GM21786 (cell line): ENCODE measurements around the gene DPP6.

Experiments used
- ATAC-seq: cut with Tn5 transposase; IDR thresholded peaks from one replicate; pipeline ENCODE4 v1.9.1; 2021; ENCODE audit not compliant: unreplicated experiment

DPP6 gene

DNA sequence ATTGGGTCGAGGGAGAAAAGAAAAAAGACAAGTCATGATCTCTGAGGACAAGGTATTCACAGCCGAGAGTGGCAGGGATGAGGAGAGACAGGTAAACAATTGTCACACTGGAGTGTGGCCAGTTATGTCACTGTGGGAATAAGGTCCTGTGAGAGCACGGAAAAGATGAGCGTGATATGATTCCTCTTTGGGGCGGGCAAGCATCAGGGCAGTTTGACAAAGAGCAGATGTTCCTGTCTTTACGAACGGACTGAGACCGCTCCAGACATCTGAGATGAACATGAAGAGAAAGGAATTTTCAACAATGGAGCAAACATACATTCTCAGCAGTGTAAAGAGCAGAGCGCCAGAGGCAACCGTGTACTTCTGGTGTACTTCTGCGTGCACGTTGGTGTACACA is 278.1 kb downstream of the DPP6 start:
- ATAC-seq: no peak

DNA sequence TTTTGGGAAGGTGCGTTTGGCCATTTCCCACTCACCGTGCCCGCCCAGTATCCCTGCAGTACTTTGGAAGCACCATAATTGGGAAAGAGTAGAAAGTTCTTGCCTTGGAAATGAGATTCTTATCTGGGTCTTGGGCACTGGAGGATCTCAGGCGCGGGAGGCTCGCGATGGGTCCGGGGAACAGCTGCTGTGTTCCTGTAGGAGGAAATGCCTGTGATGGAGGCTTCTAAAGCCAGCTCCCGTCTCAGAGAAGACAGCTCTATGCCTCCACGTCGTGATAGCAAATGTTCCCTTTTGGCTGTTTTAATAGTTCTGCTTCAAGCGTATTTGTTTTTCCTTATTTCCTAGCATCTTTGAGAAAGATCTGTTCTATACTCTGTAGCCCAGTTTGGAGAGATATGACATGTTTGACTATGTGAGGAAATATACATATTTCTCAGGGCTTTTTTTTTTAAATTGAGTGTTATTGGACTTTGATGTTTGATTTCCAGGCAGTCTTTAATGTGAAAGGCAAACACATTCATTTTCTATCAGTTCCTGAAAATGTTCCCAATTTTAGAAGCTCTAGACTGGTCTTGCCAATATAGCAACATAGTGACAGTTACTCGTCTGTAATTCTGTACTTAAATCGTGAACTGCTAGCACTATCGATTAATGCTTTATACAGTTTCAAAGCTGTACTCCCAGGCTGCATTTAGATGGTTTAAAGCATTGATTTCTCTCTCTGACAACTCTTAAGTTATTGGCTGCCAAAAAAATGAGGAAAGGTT is 280.8 kb downstream of the DPP6 start:
- no peak for ATAC-seq

DNA sequence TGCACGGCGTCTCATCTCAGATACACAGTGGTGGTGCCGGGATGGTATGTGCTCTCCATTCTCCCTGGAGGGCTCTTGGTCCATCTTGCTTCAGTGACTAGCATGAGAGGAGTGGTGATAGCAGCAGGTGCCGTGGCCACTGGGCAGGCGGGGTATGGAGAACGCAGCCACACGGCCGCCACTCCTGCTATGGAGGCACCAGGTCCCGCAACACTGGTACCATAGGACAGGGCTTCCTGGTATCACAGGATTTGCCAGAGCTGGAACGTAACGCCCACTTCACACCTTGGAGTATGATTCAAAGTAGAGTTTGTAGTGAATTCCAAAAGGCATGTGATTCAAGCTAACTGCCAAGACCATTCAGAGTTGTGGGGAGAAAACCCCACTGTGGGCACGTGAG is 284.1 kb downstream of the DPP6 start:
- ATAC-seq: no peak

DNA sequence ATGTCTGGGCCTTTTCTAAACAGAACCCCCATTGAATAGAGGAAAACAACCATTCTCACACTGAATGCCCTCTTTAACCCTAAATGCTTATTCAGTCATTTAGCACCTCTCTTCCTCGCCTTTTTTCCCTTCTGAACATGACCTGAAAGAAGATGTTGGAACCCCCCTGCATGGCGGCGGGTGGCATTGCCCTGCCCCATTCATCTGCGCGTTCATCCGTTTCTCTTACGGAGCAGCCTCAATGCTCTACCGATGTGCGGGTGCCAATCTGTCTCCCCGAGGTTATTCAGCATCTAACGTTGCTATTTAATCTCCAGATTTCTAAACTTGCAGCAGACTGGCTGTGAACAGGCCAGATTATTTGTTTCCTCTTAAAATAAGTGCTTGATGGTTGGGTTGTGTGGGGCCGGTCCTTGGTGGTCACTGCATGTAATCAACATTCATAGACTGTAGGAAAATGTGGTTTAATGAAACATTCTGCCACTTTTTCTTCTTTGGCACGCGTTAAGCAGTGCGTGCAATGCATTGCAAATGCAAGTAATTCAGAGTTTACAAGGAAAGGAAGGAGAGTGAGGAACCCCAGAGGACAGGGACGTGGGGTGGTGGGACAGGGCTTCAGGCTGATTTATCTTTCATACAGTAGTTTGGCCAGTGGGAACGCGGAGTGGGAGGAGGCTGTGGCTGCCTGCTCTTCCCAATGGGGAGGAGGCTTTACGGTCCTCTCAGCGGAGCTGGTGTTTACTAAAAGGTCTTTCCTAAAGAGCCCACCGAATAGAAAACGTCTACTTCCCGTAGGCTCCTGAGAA is 286.7 kb downstream of the DPP6 start:
- ATAC-seq: no peak

DNA sequence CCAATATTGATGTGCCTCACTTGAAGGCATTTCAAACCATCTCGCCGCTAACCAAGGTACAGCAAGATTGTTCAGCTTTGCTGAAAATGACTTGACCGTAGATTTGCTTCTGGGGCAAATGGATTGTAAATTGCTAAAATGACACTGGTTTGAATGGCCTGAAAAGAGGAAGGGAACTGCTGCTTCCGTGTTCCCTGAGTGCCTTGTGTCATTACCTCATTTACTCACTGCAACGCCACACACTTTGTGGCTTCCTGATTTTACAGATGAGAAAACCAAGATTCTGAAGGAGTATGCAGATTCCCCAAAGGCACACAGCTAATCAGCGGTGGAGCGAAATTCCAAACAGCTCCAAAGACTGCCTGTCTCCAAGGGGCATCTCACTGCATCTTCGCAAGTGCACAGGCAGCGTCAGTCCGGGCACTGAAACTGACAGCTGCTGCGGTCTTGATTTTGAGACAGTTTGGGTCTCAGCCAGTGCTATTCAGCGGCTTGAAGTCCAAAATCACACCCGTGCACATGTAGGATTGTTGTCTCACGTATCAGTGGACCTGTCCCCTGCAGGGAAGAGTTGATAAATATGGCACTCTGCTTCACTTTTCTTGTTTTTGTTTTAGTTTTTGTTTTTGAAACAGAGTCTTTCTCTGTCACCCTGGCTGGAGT is 290.9 kb downstream of the DPP6 start:
- no peak for ATAC-seq

DNA sequence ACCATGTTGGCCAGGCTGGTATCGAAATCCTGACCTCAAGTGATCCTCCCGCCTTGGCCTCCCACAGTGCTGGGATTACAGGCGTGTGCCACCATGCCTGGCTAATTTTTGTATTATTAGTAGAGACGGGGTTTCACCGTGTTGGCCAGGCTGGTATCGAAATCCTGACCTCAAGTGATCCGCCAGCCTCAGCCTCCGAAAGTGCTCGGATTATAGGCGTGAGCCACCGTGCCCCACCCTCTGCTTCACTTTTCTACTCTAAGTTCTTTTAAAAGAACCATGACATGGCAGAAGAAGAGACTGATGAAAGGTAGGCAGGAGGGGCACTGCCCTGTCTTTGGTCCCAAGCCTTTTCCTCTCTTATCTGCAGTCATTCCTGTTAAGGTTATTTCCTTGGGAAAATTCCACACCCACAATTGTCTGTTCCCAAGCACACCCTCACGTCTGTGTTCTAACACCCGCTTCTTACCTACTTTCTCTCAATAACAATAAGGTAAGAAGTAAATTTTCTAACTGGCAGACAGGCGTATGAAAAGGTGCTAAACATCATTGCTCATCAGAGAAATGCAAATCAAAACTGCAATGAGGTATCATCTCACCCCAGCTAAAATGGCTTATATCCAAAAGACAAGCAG is 291.7 kb downstream of the DPP6 start:
- no peak for ATAC-seq

DNA sequence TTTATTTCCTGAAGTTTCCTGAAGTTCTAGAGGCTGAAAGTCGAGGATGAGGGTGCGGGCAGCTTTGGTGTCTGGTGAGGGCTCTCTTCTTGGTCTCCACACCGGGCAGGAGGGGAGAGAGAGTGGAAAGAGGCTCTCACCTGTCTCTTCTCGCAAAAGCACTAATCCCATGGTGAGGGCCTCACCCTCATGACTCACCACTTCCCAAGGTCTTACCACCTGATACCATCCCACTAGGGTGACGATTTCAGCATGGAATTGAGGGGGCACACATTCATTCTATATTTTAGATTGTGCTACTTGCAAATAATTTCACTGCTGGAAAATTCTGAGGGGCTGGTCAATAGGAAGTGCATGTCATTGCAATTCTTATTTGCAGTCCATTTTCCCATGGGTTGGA is 292.9 kb downstream of the DPP6 start:
- no peak for ATAC-seq

DNA sequence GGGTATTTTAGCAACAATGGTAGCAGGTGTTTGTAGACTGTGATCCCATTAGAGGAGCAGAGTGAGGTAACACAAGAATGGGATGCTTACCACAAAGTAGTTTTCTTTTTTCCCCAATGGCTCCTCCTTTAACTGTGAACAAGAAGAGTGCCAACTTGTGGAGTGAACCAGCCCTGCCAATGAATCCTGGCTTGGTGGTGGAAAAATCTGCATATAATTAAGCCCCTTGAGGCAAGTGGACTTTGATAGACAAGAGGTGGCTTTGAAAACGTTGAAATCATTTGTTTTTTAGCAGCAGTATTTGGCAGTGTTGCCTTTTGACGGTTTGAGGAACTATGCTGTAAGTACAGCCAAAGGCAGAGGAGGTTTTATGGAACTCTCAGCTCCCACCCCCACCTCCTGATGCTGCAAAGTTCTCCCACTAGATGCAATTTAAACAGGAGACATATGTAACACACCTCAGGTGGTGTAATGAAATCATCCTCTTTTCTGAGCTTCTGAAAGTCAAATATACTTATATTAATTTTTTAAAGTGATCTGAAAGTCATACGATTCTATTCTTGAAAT is 295.6 kb downstream of the DPP6 start:
- no peak for ATAC-seq

DNA sequence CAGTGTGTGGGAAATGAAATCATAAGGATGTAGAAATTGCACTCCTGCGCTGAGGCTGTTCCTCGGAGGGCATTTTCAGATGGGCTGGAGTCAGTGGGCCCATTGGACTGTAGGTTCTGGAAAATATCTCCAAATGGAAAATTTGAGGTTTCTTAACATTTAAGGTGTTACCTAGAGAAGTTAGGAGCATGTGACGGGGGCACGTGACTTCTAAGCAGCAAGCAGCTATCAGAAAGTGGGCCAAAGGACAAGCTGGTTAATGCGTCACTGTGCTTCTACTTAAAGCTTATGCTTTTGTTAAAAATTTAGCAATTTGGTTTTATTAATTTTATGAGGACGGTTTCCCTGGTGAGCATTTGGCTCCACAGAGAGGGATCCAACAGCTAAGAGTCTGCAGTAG is 298.7 kb downstream of the DPP6 start:
- ATAC-seq: no peak

DNA sequence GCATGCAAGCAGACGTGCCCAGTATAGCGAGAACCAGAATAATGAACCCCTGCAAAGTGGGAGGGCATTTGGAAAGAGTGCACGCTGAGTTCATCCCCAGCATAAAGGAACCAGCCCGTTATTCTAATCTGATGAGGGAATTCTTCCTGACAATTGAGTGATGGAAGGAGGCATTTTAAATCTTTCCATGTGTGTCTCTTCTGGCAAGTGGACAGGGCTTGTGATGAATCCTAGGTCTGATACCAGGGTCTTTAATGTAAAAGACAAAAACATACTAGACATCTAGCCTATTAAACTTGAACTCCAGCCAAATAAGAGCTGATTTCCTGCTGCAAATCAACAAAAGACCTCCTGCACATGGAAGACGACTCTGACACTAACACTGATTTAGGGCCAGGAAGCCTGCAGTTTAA is 301.2 kb downstream of the DPP6 start:
- no peak for ATAC-seq

DNA sequence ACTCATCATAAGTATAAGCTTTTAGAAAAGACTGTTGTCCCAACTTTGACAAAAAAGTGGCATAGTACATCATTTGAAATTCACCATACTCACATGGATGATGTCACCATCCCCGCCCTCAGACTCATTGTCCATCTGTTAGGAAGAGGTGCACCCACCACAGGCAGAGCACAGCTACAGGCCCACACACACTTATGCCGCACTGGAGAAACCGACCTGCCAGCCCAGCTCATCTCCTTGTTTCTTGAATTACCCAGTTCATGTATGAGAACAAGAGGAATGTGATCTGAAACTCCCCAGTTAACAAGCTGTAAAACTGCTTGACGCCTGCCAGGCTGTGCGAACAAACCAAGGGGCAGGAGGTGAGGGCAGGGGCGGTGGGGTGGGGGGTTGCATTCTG is 312.0 kb downstream of the DPP6 start:
- no peak for ATAC-seq

DNA sequence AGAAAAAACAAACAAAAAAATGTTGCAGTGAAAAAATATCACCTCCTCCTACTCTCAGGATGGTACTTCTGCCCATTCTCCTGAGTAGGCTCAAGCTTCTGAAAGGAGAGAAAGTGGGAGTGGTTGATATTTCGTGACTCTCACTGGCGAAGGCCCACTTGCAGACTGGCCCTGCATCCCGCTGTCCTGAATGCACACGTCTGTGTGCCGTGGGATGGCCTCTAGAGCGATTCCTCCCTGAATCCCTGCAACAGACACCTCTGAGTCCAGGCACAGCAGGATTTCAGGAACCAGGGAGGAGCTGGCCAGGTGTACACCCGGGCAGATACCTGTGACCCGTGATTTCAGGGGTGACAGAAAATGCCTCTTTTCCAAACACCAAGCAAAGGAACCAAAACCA is 319.2 kb downstream of the DPP6 start:
- ATAC-seq: no peak

DNA sequence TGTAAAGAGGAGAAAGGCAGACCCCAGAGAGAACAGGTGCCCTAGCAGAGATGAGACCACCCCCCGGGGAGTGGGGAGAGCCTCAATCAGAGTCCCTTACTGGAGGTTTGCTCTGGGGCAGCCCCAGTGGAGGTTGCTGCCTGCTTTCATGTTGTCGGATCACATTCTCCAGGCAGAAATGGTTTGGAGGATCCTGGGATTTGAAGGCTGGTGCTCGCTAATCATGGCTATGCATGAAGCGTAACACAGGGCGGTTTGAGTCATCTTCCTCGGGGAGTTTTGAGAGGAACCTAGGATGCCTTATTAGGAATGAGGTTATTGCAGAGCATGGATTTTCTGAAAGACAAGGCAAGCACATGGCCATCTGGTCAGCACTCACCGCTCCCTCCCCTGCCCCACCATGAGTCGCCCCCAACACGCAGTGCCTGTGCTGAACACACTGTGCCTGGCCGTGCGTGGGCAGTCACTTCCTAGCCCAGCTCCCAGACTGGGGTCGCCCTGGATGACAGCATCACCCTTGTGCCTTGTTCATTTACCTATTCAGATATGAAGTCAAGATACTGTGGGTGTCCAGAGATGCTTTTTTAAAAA is 319.9 kb downstream of the DPP6 start:
- ATAC-seq: no peak

DNA sequence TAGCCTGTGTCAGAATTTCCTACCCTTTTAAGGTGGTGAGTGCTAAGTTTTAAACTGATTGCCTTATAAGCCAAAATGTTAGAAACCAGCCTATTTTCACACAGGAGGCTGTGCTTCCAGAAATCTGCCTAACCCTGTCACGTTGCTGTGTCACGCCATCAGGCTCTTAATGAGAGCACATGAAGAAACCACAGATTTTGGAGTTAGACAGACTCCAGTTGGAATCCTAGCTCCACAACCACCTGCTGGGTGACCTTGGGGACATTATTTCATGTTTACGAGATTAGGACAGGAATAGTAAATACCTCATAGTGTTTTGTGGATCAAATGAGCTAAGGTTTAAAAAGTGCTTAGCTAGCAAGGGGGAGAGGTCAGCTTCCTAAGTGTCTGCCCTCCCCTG is 321.8 kb downstream of the DPP6 start:
- no peak for ATAC-seq

DNA sequence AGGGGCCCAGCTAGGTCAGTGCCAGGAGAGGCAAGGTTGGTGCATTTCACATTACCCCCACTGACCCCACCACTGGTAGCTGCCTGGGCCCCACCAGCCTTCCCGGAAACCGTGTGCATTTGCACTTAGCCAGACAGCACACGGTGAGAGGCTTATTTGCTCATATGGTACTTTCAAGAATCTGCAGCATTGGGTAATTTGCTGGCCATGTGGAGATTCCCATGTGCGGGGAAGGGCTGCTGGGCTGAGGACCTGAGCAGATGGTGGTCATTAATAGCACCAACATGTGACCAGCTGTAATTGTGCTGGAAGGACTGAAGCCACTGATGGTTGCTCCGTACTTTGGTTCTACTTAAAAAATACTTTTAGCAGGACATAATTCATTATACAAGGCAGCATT is 323.8 kb downstream of the DPP6 start:
- no peak for ATAC-seq

DNA sequence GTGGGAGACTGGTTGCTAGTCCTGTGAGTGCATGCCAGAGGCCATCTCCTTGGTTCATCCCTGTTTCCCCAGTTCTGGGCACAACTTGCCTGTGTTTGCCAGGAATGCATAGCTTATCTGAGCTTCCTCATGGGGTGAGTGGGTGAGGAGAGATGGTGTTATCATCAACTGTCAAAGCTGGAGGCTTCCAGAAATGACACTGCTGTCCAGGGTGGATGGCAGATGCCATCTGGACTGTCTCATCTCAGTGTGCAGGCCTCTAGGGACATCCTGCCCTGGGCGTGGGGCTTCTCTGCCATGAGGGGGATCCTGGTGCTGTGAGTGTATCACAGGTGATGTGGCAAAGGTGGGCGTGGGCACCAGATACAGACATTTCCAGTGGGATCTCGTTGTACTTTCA is 328.6 kb downstream of the DPP6 start:
- no peak for ATAC-seq

DNA sequence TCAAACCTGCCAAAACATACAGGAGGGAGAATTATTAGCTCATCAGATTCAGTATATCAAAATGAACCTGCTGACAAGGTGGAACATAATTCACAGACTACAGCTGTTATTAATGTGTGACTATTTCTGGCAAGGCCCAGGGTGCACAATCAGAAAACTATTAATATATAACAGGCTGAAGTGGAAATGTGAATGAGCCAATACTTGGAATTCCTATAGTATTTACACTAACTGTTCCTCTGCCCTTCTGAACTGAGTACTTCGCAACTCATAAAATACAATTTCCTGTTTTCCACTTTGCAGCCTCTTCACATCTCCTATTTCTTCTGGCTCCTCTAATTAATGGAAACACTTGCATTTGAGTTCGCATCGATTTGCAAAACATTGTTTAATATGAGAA is 330.8 kb downstream of the DPP6 start:
- ATAC-seq: no peak

DNA sequence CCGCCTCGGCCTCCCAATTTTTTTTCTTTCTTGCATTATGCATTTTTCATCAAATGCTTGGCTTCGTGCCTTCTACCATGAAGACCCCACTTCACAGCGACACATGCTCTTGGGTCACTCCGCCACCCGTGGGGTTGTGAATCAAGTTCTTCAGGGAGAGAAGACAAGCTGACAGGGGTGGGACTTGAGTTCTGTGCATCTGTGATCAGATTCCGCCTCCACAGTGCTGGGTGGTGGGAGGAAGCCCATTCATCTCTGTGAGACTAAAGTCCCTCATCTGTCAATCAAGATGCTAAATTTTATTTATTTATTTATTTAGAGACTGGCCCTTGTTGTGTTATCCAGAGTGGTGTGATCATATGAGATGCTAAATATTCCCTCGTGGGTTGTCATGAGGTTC is 333.0 kb downstream of the DPP6 start:
- ATAC-seq: no peak

DNA sequence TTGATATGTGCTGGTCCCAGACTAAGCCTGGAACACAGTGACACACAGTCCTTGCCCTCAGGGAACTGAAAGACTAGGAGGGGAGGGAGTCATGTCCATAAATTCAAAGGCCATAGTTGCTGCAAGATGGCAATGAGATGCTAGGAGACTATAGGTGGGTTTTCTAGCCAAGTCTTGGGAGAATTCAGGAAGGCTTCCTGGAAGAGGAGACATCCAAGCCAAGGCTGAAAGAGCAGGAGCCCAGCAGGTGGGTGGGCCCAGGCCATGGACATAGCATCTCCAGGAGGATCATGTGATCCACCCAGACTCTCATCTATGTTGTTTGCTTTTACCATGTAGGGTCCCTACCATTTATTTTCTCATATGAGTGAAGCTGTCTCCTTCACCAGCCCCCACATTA is 335.1 kb downstream of the DPP6 start:
- ATAC-seq: no peak

DNA sequence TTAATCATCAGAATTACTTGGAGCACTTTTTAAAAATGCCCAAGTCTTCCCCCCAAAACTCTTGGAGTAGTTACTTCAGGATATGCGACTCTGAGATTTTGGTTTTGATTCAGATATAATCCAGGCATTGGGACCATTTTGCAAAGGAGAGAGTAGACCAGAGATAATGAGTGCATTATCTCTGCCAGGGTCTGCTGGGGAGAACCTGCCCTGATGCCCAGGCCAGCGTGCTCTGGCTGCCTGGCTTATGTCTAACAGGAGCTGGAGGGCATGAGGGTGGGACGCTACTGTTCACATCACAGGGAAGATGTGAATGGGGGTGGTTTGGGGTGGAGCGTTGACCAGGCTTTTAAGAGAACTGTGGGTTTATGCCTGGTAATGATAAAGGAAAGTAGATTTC is 336.2 kb downstream of the DPP6 start:
- no peak for ATAC-seq

DNA sequence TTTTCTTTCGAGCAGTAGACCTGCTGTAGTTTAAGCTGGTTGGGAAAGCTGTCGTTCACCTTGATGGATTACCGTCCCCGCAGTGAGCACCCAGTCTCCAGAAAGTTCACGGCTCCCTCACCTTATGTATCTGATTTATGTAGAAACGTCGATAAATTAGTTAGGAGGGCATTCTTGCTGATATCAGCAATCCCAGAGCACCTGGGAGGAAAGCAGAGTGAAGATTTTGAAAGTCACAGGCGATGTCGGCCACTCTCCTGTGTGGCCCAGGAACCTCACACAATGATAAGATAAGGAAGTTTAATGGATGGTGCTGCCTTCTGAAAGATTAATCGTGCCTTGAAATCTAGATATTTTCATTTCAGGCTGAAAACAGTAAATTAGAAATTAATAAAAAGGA is 336.8 kb downstream of the DPP6 start:
- ATAC-seq: no peak
